Endothelial cell of umbilical vein (primary cell): ENCODE data around the gene OR10C1.

Source experiments
- EZH2 ChIP-seq: IDR thresholded peaks from 2 replicates; pipeline ENCODE4 v1.6.1; 2012; ENCODE audit warnings: borderline replicate concordance, low read depth, mild to moderate bottlenecking, moderate library complexity, low read length, inconsistent platforms; ENCODE audit not compliant: severe bottlenecking
- FOS ChIP-seq: IDR thresholded peaks from 2 replicates; pipeline ENCODE4 v1.6.1; 2011; ENCODE audit warnings: mild to moderate bottlenecking, low read length, moderate library complexity, borderline replicate concordance; ENCODE audit not compliant: insufficient read depth
- MYC ChIP-seq: IDR thresholded peaks from one replicate; pipeline ENCODE4 v1.6.1; 2011; ENCODE audit warnings: mild to moderate bottlenecking, low read depth, low read length
- POLR2A ChIP-seq: IDR thresholded peaks from 2 replicates; pipeline ENCODE4 v1.6.1; 2012; ENCODE audit warnings: low read depth, mild to moderate bottlenecking, control low read depth, low read length
- POLR2AphosphoS5 ChIP-seq: IDR thresholded peaks from 2 replicates; pipeline ENCODE4 v1.6.1; 2012; ENCODE audit warnings: low read depth, mild to moderate bottlenecking, control low read depth, low read length, moderate library complexity; ENCODE audit not compliant: insufficient read depth
- TF ChIP-seq, protein P1 (sequence below), 2 donors: IDR thresholded peaks; 1 replicate in 1 of 2; 2 replicates in 1 of 2; pipeline ENCODE4 v1.5.1; 2011; ENCODE audit warnings: low read length in 2 of 2, mild to moderate bottlenecking in 2 of 2, moderate library complexity in 2 of 2, control low read depth in 1 of 2, inconsistent platforms in 1 of 2, low read depth in 1 of 2; ENCODE audit not compliant: insufficient read depth in 1 of 2; ENCODE audit errors: extremely low read depth in 1 of 2
- TF ChIP-seq, protein P2 (sequence below): IDR thresholded peaks from 2 replicates; pipeline ENCODE4 v1.6.1; 2011; ENCODE audit not compliant: insufficient read depth, insufficient read length

- TF ChIP-seq, protein P1, sequence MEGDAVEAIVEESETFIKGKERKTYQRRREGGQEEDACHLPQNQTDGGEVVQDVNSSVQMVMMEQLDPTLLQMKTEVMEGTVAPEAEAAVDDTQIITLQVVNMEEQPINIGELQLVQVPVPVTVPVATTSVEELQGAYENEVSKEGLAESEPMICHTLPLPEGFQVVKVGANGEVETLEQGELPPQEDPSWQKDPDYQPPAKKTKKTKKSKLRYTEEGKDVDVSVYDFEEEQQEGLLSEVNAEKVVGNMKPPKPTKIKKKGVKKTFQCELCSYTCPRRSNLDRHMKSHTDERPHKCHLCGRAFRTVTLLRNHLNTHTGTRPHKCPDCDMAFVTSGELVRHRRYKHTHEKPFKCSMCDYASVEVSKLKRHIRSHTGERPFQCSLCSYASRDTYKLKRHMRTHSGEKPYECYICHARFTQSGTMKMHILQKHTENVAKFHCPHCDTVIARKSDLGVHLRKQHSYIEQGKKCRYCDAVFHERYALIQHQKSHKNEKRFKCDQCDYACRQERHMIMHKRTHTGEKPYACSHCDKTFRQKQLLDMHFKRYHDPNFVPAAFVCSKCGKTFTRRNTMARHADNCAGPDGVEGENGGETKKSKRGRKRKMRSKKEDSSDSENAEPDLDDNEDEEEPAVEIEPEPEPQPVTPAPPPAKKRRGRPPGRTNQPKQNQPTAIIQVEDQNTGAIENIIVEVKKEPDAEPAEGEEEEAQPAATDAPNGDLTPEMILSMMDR (IDR thresholded peaks at IDR 0.05; ENCODE audit: extremely low read depth in 1 of 2, insufficient read depth in 1 of 2, low read depth in 1 of 2, low read length in 2 of 2): no peak
- TF ChIP-seq FOS (no peak), POLR2AphosphoS5 (no peak), EZH2 (no peak), POLR2A (no peak), MYC (no peak)
- TF ChIP-seq, protein P2, sequence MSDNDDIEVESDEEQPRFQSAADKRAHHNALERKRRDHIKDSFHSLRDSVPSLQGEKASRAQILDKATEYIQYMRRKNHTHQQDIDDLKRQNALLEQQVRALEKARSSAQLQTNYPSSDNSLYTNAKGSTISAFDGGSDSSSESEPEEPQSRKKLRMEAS: no peak
Measured at GRCh38 chr6:29399525-29399924, 39.6 kb upstream of the OR10C1 start.
